ENCODE data around the gene FAM107A.

- TF ChIP-seq, protein P1, sequence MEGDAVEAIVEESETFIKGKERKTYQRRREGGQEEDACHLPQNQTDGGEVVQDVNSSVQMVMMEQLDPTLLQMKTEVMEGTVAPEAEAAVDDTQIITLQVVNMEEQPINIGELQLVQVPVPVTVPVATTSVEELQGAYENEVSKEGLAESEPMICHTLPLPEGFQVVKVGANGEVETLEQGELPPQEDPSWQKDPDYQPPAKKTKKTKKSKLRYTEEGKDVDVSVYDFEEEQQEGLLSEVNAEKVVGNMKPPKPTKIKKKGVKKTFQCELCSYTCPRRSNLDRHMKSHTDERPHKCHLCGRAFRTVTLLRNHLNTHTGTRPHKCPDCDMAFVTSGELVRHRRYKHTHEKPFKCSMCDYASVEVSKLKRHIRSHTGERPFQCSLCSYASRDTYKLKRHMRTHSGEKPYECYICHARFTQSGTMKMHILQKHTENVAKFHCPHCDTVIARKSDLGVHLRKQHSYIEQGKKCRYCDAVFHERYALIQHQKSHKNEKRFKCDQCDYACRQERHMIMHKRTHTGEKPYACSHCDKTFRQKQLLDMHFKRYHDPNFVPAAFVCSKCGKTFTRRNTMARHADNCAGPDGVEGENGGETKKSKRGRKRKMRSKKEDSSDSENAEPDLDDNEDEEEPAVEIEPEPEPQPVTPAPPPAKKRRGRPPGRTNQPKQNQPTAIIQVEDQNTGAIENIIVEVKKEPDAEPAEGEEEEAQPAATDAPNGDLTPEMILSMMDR (IDR thresholded peaks at IDR 0.05): no peak
- TF ChIP-seq POLR2A (IDR thresholded peaks at IDR 0.05): no peak
These were observed 1.7 kb upstream of the FAM107A start for GRCh38 chr3:58578873-58579272.

All from vagina (tissue), 2 donors.